Activated T-cell treated with anti-CD3 and anti-CD28 coated beads for 48 hours (primary cell): ENCODE measurements around the gene LITAF.
"Not testable (repeated sequence)": the region's sequence is repeated elsewhere in the genome, so short reads cannot be mapped to it uniquely, and the experiment has no call there.

Experiments
- DNase-seq: peaks from one replicate; pipeline ENCODE4 v3.0.0-alpha.2; 2020; ENCODE audit warnings: low read depth

LITAF gene

GRCh38 chr16:11515540-11516430 is 70.9 kb downstream of the LITAF start:
- DNase-seq, result no peak

DNA sequence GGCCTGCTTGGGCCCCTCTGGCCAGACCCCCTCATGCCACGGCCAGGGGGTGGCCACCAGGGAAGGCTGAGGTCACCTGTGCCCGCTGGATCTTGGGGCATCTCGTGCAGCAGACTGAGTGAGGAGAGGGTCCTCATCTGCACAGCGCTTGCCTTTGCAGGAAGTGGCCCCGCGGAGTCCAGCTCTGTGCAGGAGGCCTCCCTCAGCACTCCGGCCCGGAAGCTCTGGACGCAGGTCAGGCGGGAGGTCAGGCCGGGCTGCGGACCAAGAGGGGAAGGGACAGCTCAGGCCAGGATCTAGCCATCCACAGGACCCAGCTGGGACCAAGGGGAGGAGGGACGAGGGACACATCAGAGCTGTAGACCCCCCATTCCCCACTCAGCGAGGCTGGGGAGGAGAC is 72.4 kb downstream of the LITAF start:
- DNase-seq, result no peak

GRCh38 chr16:11513366-11513765 is 73.4 kb downstream of the LITAF start:
- DNase-seq, result not testable (repeated sequence)

DNA sequence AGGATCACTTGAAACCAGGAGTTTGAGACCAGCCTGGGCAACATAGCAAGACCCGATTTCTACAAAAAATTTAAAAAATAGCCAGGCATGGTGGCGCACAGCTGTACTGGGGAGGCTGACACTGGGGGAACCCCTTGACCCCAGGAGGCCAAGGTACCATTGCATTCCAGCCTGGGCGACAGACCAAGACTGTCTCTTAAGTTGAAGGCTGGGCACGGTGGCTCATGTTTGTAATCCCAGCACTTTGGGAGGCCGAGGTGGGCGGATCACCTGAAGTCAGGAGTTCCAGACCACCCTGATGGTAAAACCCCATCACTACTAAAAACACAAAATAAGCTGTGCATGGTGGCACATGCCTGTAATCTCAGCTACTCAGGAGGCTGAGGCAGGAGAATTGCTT is 74.9 kb downstream of the LITAF start:
- no peak for DNase-seq

GRCh38 chr16:11511328-11511727 is 75.4 kb downstream of the LITAF start:
- no peak for DNase-seq

GRCh38 chr16:11510178-11510973 is 76.3 kb downstream of the LITAF start:
- DNase-seq, result no peak

DNA sequence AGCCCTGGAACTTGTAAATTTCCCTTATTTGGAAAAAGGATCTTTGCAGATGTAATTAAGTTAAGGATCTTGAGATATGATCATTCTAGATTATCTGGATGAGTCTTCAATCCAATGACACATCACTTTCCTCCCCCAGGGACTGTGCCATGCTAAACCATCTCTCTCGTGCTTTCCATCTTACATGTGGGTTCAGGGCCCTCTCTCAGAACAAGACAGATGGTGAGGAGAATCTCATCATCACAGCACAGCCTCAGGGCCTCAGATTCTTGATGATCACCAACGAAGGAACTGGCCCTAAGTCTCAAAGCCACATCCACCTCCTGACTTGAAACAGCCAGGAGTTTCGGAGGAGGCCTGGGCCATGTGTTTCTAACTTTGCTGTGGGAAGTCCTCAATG is 78.7 kb downstream of the LITAF start:
- no peak for DNase-seq

DNA sequence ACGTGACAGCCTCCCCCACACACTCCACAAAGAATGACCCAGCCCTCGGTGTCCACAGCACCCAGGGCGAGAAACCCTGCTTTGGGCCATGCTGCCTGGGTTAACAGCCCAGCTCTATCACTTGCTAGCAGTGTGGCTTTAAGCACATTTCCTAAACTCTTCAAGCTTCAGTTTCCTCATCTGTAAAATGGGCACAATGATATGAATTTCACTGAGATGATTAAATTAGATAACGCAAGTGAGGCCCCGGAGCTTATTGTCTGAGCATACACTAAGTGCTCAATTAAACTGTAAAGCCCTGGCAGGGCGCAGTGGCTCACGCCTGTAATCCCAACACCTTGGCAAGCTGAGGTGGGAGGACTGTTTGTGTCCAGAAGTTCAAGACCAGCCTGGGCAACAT is 79.4 kb downstream of the LITAF start:
- no peak for DNase-seq

- no peak for DNase-seq
Measured at GRCh38 chr16:11506741-11507305, 79.9 kb downstream of the LITAF start.

- not testable (repeated sequence) for DNase-seq
Measured at GRCh38 chr16:11504261-11504660, 82.5 kb downstream of the LITAF start.

- DNase-seq, result no peak
Measured at GRCh38 chr16:11503566-11503965, 83.2 kb downstream of the LITAF start.

DNA sequence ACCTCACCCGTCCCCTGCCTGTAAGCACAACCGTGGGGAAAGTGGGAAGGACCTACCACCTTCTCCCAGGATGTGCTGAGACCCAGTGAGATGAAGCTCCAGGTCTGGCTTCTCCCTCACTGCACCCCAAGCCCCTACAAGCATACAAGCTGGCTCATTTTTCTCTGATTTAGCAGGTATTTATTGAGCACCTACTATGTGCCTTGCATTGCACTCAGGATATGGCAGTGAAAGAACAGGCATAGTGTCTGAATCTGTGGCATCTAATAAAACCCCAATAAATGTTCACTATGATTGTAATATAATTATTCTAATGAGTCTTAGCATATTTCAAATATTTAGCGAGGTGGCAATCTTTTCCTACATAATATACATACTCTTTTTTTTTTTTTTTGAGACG is 84.5 kb downstream of the LITAF start:
- no peak for DNase-seq

GRCh38 chr16:11501632-11502031 is 85.1 kb downstream of the LITAF start:
- DNase-seq, result no peak

DNA sequence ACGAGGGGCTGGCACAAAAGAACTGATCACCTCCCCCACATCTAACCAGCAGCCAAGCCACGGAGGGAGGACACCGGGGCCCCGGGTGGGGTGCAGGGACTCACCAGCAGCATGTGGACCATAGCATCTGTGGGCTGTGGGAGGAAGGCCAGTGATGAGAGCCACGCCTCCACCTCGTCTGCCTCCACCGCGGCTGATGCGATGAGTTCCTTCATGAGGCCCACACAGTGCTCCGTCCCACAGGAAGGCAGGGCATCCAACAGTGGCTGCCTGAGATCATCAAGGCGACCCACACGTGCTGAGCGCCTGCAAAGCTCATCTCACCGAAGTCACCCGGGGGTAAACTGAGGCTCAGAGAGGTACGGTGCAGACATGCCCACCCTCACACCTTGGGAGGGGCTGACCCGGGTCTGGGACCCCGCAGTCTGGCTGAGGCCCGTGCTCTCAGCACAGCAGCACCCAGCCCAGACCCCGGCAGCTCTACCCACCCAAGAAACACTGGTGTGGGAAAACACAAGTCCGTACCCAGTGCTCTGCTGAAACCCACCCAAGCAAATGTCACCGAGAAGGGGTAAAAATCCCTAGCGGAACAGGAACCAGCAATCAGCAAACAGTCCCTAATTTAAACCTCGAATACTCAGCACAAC is 85.9 kb downstream of the LITAF start:
- no peak for DNase-seq

DNA sequence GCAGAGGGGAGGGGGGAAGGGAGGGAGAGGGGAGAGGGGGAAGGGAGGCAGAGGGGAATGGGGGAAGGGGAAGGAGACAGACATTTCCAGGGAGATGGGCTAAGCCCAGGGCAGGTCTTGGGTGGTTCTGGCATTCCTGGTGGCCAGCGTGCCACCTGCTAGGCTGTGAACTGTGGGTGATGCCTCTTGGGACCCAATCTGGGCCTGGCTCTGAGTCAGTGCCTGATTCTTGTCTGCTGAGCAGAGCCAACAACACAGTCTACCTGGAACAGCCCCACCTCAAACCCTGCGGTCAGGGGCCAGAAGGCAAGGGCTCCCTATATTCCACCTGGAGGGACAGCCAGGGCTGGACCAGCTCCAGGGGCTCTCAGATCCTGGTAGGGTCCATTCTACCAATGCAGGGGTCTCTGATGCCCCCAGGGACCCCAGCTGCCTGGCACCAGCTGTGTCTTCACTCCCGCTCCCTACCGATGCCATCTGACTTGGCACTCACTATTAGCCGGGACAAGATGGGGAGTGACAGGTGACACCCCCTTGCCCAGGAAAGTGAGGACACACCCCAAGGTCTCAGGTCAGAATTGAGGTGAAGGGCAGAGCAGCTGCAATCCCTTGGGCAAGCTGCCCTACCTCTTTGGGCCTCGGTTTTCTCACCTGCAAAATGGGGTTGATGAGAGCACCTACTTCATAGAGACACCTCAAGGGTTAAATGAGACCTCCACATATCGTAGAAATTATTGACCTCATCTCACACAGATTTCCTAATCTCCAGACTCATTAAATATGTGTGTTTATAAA is 87.2 kb downstream of the LITAF start:
- DNase-seq, result no peak

- no peak for DNase-seq
Measured at GRCh38 chr16:11498683-11499082, 88.0 kb downstream of the LITAF start.

GRCh38 chr16:11497851-11498289 is 88.8 kb downstream of the LITAF start:
- no peak for DNase-seq
